ENCODE data around the gene PHACTR2. TPM values are rescaled to one million over a fixed set of nuclear protein-coding genes. Genes with fewer than 3 reads are reported as not detected.

The PHACTR2 gene
- total and polyA plus RNA-seq, 2 of the 13 experiments (the other 11 are each of a cell fraction or from before 2014, with no cell fraction given): 11.3 to 28.2 TPM

DNA sequence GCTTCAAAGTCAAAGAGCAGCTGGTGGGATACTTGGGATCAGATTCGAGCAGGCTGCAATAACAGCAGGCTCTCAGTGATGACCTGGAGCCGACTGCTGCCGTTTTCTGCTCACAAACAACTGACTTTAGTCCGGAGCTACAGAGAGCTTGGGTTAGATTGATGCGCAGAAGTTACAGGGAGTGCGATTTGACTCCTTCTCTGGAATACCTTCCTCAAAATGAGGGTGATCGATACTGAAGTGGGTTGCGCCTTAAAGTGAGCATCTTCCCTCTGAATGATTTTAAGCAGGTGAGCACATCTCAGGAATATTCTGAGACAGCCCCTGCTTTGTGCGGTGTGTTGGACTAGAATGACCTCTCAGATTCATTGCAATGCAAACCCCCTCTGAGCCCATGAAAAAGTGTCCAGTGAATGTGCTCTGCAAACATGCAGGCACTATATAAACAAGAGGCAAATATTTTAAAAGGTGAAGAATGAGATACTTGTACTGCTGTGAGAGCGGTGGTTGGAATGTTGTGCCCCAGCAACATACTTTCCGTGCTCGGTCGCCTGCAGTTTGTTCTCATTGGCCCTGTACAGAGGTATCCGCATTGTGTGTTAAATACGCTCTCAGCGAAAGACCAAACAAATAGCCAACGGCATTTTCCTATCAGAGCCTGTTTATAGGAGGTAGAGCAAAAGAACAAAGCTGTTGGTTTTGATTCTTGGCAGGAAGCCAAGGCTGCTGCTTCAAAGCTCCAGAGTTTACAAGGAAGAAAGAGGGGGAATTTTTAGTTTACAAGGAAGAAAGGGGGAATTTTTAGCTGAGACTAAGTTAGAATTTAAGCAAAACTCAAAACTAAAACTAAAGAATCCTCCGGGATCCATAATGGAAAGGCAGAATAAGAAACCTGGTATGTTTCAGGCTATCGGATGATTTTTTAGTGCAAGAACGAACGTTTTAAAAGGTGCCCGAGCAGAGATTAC lies 67.7 kb downstream of the PHACTR2 start (continued):
- TF ChIP-seq TFAP4 (IDR thresholded peaks at IDR 0.05; ENCODE audit: borderline replicate concordance, low read depth): peak; percentile 23; the same call in 1 of the 2 replicates
- TF ChIP-seq SRF (IDR thresholded peaks at IDR 0.05; ENCODE audit: low read depth, low read length): no peak
- TF ChIP-seq ZNF367 (CRISPR knock-in tag; IDR thresholded peaks at IDR 0.05; ENCODE audit: borderline replicate concordance): no peak
- TF ChIP-seq ZFYVE20 (CRISPR knock-in tag; IDR thresholded peaks at IDR 0.05; ENCODE audit: borderline replicate concordance, low read depth): no peak
- no peak for TF ChIP-seq RAD51 (IDR thresholded peaks at IDR 0.05; ENCODE audit: borderline replicate concordance)
- TF ChIP-seq ZNF543 (CRISPR knock-in tag; IDR thresholded peaks at IDR 0.05): no peak
- TF ChIP-seq CCDC6 (CRISPR knock-in tag; IDR thresholded peaks at IDR 0.05): no peak; the same call in 1 of the 2 replicates
- TF ChIP-seq ZZZ3 (CRISPR knock-in tag; IDR thresholded peaks at IDR 0.05; ENCODE audit: borderline replicate concordance): no peak
- TF ChIP-seq FOXJ3 (CRISPR knock-in tag; IDR thresholded peaks at IDR 0.05; ENCODE audit: borderline replicate concordance): peak; percentile 97
- TF ChIP-seq PBX3 (CRISPR knock-in tag; IDR thresholded peaks at IDR 0.05; ENCODE audit: borderline replicate concordance): 0 out of 2 replicates have a peak, but pooled peaks have one; percentile 52
- no peak; the same call in 1 of the 2 replicates for TF ChIP-seq EED (CRISPR knock-in tag; IDR thresholded peaks at IDR 0.05)
- no peak for TF ChIP-seq DMTF1 (CRISPR knock-in tag; IDR thresholded peaks at IDR 0.05)
- no peak for TF ChIP-seq SMARCC2 (IDR thresholded peaks at IDR 0.05)
- TF ChIP-seq ZSCAN25 (CRISPR knock-in tag; IDR thresholded peaks at IDR 0.05): peak; percentile 47; the same call in 1 of the 2 replicates
- peak; percentile 31; the same call in 1 of the 2 replicates for TF ChIP-seq ZHX2 (IDR thresholded peaks at IDR 0.05; ENCODE audit: low read depth)
- TF ChIP-seq ZHX2 (CRISPR knock-in tag; IDR thresholded peaks at IDR 0.05; ENCODE audit: borderline replicate concordance): peak; percentile 79; the same call in 1 of the 2 replicates
- no peak for TF ChIP-seq ZC3H4 (CRISPR knock-in tag; IDR thresholded peaks at IDR 0.05; ENCODE audit: borderline replicate concordance)

Measured in HepG2 (cell line).